Measurements from ENCODE around the gene KRTAP10-8. TPM values are rescaled to one million over a fixed set of nuclear protein-coding genes. Genes with fewer than 3 reads are reported as not detected.
A peak's percentile ranks its signal among the peaks of the same experiment; 100 is the strongest.
"Not testable (repeated sequence)": the region's sequence is repeated elsewhere in the genome, so short reads cannot be mapped to it uniquely, and the experiment has no call there.

The KRTAP10-8 gene
- polyA plus RNA-seq, 6 donors from 2014 or later = not detected

- peaks cover 0 to 4% (median 0%) of the 10 kb centered on the region in 3 donors for H3K4me1 Mint-ChIP-seq
- H3K9me3 Mint-ChIP-seq = peaks cover 23 to 70% (median 51%) of the 10 kb centered on the region in 7 donors
- H3K27me3 Mint-ChIP-seq = peaks cover 27 to 47% (median 37%) of the 10 kb centered on the region in 3 donors
- H3K27ac Mint-ChIP-seq = peak overlapping the region in 1 of 6 donors; percentile 64
- DNase-seq (no peak), ATAC-seq (ENCODE audit: low read depth in 2 of 2) (no peak)
- H3K36me3 Mint-ChIP-seq = peaks cover 20 to 37% of the 10 kb centered on the region in 2 donors
- peak overlapping the region in 1 of 8 donors; percentile 26 for H3K4me3 Mint-ChIP-seq
Measured at GRCh38 chr21:44609193-44609592, 2.7 kb upstream of the KRTAP10-8 start.

DNA sequence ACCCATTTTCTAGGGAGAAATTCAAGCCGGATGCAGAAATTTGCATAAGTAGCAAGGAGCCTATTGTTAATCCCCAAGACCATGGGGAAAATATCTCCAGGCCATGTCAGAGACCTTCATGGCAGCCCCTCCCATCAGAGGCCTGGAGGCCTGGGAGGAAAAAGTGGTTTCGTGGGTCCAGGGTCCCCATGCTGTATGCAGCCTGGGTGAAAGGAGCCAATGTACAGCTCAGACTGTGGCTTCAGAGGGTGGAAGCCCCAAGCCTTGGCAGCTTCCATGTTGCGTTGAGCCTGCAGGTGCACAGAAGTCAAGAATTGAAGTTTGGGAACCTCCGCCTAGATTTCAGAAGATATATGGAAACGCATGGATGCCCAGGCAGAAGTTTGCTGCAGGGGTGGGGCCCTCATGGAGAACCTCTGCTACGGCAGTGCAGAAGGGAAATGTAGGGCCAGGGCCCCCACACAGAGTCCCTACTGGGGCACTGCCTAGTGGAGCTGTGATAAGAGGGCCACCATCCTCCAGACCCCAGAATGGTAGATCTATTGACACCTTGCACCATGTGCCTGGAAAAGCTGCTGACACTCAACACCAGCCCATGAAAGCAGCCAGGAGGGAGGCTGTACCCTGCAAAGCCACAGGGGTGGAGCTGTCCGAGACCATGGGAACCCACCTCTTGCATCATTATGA, 1.6 kb upstream of the KRTAP10-8 start:
- H3K27me3 Mint-ChIP-seq = peaks cover 21 to 44% (median 33%) of the 10 kb centered on the region in 3 donors
- H3K9me3 Mint-ChIP-seq = peaks cover 23 to 61% (median 51%) of the 10 kb centered on the region in 7 donors
- peaks cover 20 to 37% of the 10 kb centered on the region in 2 donors for H3K36me3 Mint-ChIP-seq
- H3K4me3 Mint-ChIP-seq; DNase-seq; ATAC-seq (ENCODE audit: low read depth in 2 of 2); H3K4me1 Mint-ChIP-seq; H3K27ac Mint-ChIP-seq: not testable (repeated sequence)

- Mint-ChIP-seq H3K27ac (no peak overlapping the region), H3K9me3 (peaks cover 22 to 48% (median 46%) of the 10 kb centered on the region in 7 donors), H3K27me3 (peaks cover 13 to 39% (median 33%) of the 10 kb centered on the region in 3 donors), H3K36me3 (peaks cover 17 to 37% of the 10 kb centered on the region in 2 donors), H3K4me3 (no peak overlapping the region), H3K4me1 (peaks cover 0 to 4% (median 0%) of the 10 kb centered on the region in 3 donors)
- ATAC-seq (ENCODE audit: low read depth in 2 of 2) (no peak), DNase-seq (no peak)
Measured at GRCh38 chr21:44611551-44611950, 328 bp upstream of the KRTAP10-8 start.

DNA sequence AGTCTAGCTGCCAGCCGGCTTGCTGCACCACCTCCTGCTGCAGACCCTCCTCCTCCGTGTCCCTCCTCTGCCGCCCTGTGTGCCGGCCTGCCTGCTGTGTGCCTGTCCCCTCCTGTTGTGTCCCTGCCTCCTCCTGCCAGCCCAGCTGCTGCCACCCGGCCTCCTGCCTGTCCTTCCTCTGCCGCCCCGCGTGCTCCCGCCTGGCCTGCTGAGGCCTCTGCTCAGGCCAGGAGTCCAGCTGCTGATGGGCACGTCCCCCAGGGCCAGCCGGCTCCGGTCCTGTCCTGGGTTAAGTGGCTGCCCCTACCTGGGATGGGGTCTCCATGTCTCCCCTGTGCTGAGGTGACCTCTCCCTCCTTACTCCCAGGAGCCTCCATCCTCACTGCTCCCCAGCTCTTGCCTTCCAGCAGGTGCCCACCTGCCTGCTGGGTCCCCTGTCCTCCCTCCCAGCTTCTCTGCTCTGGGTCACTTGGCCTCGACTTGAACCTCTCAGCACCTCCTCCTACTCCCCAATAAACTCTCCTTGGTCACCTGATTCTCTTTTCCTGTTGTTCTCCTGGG, 870 bp downstream of the KRTAP10-8 start:
- ATAC-seq (ENCODE audit: low read depth in 2 of 2) (no peak), DNase-seq (no peak)
- H3K9me3 Mint-ChIP-seq = peaks cover 21 to 46% (median 36%) of the 10 kb centered on the region in 7 donors
- peaks cover 15 to 37% of the 10 kb centered on the region in 2 donors for H3K36me3 Mint-ChIP-seq
- peak overlapping the region in 2 of 6 donors; percentile 14 to 42 for H3K27ac Mint-ChIP-seq
- no peak overlapping the region for H3K4me3 Mint-ChIP-seq
- H3K4me1 Mint-ChIP-seq = peaks cover 0 to 4% (median 0%) of the 10 kb centered on the region in 3 donors
- H3K27me3 Mint-ChIP-seq = peaks cover 11 to 41% (median 30%) of the 10 kb centered on the region in 3 donors

DNA sequence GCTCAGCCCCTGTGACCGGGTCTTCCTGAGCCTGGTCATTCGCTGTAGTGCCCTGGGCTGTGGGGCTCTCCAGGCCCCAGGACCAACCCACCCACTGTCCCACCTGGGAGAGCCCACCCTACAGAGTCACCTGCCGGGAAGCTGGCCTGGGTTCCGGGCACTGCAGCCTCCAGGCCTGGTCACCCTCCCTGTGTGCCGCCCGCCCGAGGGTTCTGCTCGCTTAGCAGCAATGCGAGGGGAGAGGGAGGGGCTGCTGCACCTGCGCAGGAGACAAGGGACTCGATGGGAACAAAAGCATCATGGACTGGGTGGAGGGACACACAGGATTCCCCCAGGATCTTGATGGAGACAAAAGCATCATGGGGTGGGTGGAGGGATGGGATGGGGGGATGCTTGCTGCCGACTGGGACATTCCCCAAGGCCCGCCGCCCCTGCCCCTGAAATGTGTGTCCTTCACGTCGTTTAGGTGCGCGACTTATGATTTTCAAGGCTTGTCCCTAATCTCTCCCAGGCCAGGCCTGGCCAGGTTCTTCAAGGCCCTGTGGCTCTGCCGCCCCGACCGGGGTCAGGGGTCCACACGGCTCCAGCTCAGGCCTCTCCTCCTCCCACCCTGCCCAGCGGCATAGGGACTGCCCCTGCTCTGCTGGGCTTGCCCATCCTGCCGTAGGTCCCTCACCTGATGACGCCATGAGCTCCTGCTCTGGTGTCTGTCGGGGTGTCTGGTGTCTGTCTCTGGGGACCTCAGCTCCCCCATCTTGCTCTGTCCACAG, 1.7 kb downstream of the KRTAP10-8 start:
- Mint-ChIP-seq H3K27ac (no peak overlapping the region), H3K36me3 (peaks cover 15 to 37% of the 10 kb centered on the region in 2 donors), H3K27me3 (peaks cover 11 to 38% (median 28%) of the 10 kb centered on the region in 3 donors), H3K9me3 (peaks cover 21 to 42% (median 31%) of the 10 kb centered on the region in 7 donors), H3K4me1 (peaks cover 5 to 7% (median 6%) of the 10 kb centered on the region in 3 donors), H3K4me3 (no peak overlapping the region)
- DNase-seq = no peak
- no peak for ATAC-seq (ENCODE audit: low read depth in 2 of 2)

DNA sequence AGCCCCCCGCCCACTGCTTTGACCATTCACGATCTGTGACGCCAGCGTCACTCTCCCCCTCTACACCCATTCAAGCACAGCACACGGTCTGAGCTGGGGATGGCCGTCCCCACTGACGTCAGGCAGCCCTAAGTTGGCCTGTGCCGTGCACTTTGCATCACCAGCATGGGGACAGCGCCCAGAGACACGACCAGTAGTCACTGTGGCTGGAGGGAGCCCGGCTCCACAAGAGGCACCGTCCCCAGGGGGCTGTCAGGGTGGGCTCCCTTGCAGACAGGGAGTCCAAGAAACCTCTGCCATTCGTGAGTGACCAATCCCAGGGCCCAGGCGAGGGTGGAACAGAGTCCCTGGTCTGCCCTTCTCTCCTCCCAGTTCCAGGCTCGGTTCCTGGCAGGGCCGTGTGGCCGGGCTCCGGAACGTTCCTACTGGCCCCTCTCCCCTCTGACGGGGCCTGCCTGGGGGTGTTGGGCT, 2.3 kb downstream of the KRTAP10-8 start:
- Mint-ChIP-seq H3K27ac (peak overlapping the region in 1 of 6 donors; percentile 42), H3K36me3 (peaks cover 12 to 37% of the 10 kb centered on the region in 2 donors), H3K27me3 (peaks cover 11 to 35% (median 28%) of the 10 kb centered on the region in 3 donors), H3K9me3 (peaks cover 16 to 43% (median 31%) of the 10 kb centered on the region in 7 donors), H3K4me3 (no peak overlapping the region), H3K4me1 (peaks cover 11 to 13% (median 12%) of the 10 kb centered on the region in 3 donors)
- DNase-seq (no peak), ATAC-seq (ENCODE audit: low read depth in 2 of 2) (no peak)

DNA sequence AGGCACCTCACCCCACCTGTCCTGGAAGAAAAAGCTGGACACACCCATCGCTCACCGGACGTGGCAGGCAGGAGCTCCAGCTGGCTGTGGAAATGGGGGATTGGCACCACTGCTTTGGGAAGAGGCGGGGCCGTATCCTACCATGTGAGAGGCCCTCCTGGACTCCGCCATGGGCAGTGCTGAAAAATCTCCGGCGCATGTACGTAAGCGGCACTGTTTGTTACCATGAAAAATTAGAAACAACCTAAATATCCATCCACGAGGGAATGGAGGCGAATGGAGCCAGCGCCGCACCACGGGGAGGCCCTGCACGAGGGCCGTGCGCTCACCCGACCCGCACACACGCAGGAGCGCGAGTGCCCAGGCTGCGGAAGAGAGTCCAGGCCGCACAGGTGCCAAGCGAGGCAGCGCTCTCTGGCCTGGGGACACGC, 3.1 kb downstream of the KRTAP10-8 start:
- peaks cover 17 to 37% of the 10 kb centered on the region in 2 donors for H3K36me3 Mint-ChIP-seq
- peaks cover 4 to 31% (median 28%) of the 10 kb centered on the region in 3 donors for H3K27me3 Mint-ChIP-seq
- H3K4me1 Mint-ChIP-seq = peaks cover 13 to 18% (median 15%) of the 10 kb centered on the region in 3 donors
- no peak for DNase-seq
- peaks cover 16 to 43% (median 31%) of the 10 kb centered on the region in 7 donors for H3K9me3 Mint-ChIP-seq
- H3K4me3 Mint-ChIP-seq = no peak overlapping the region
- no peak overlapping the region for H3K27ac Mint-ChIP-seq
- ATAC-seq (ENCODE audit: low read depth in 2 of 2) = no peak

DNA sequence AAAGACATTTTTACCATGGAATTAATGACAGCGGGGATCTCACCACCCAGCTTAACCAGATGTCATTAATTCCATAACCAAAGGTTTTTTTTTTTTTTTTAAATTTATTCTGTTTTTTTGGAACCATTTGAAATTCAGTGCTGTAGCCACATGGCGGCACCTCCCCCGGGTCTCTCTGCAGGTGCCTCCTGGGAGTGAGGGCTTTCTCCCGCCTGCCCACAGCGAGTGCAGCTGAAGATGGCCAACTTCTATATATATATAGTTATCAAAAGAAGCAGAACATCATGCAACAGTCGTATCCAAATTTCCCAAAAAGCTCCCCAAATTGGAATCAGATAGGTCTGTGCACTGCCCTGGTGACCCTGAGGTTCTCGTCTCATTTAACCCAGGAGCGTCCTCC, 3.6 kb downstream of the KRTAP10-8 start:
- Mint-ChIP-seq H3K4me1 (peaks cover 13 to 20% (median 15%) of the 10 kb centered on the region in 3 donors), H3K27ac (no peak overlapping the region), H3K4me3 (no peak overlapping the region), H3K27me3 (peaks cover 4 to 31% (median 28%) of the 10 kb centered on the region in 3 donors), H3K9me3 (peaks cover 15 to 41% (median 34%) of the 10 kb centered on the region in 7 donors), H3K36me3 (peaks cover 21 to 39% of the 10 kb centered on the region in 2 donors)
- ATAC-seq (ENCODE audit: low read depth in 2 of 2) (no peak), DNase-seq (no peak)

- peaks cover 13 to 20% (median 15%) of the 10 kb centered on the region in 3 donors for H3K4me1 Mint-ChIP-seq
- ATAC-seq (ENCODE audit: low read depth in 2 of 2) = no peak
- peak overlapping the region in 1 of 6 donors; percentile 35 for H3K27ac Mint-ChIP-seq
Measured at GRCh38 chr21:44615911-44616590, 4.2 kb downstream of the KRTAP10-8 start.

GRCh38 chr21:44616591-44616926, 4.7 kb downstream of the KRTAP10-8 start:
- DNase-seq = no peak
- Mint-ChIP-seq H3K4me3 (peak overlapping the region in 1 of 8 donors; percentile 44), H3K27me3 (peaks cover 4 to 28% (median 28%) of the 10 kb centered on the region in 3 donors), H3K4me1 (peaks cover 13 to 20% (median 15%) of the 10 kb centered on the region in 3 donors), H3K9me3 (peaks cover 10 to 34% (median 28%) of the 10 kb centered on the region in 7 donors), H3K27ac (peak overlapping the region in 1 of 6 donors; percentile 35), H3K36me3 (peaks cover 18 to 35% of the 10 kb centered on the region in 2 donors)
- no peak for ATAC-seq (ENCODE audit: low read depth in 2 of 2)

More at GRCh38 chr21:44615911-44616590, 4.2 kb downstream of the KRTAP10-8 start:
- no peak for DNase-seq
- peaks cover 14 to 39% (median 33%) of the 10 kb centered on the region in 7 donors for H3K9me3 Mint-ChIP-seq
- no peak overlapping the region for H3K4me3 Mint-ChIP-seq
- peaks cover 23 to 40% of the 10 kb centered on the region in 2 donors for H3K36me3 Mint-ChIP-seq
- peaks cover 4 to 31% (median 28%) of the 10 kb centered on the region in 3 donors for H3K27me3 Mint-ChIP-seq

DNA sequence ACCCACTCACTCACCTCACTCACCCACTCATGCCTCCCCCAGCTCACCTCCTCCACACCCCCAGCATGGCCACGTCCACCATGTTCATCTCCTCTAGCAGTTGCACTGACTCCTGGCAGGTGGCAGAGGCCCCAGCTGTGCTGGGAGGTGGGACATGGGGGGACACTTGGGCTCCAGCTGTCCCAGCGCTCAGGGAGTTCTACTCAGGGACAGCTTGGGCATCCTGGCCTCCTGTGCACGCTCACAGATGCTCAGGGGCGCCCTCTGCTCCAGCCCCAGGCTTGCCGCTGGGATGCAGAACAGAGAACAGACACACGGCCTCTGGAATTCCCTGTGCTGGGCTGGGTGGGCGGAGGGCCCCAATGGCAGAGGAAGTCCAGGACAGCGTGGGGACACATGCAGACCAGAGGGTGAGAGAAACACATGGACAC, 5.2 kb downstream of the KRTAP10-8 start:
- peak overlapping the region in 1 of 8 donors; percentile 44 for H3K4me3 Mint-ChIP-seq
- peaks cover 8 to 30% (median 25%) of the 10 kb centered on the region in 7 donors for H3K9me3 Mint-ChIP-seq
- H3K27ac Mint-ChIP-seq = no peak overlapping the region
- H3K36me3 Mint-ChIP-seq = peaks cover 18 to 37% of the 10 kb centered on the region in 2 donors
- peaks cover 13 to 20% (median 15%) of the 10 kb centered on the region in 3 donors for H3K4me1 Mint-ChIP-seq
- ATAC-seq (ENCODE audit: low read depth in 2 of 2) (no peak), DNase-seq (no peak)
- H3K27me3 Mint-ChIP-seq = peaks cover 4 to 30% (median 26%) of the 10 kb centered on the region in 3 donors

- peaks cover 27 to 42% of the 10 kb centered on the region in 2 donors for H3K36me3 Mint-ChIP-seq
- H3K4me1 Mint-ChIP-seq = peaks cover 12 to 20% (median 13%) of the 10 kb centered on the region in 3 donors
- H3K4me3 Mint-ChIP-seq = peak overlapping the region in 5 of 8 donors; percentile 47 to 76 (median 59)
- DNase-seq (no peak), ATAC-seq (ENCODE audit: low read depth in 2 of 2) (no peak)
- peak overlapping the region in 5 of 6 donors; percentile 55 to 85 (median 73) for H3K27ac Mint-ChIP-seq
- H3K27me3 Mint-ChIP-seq = peaks cover 13 to 35% (median 20%) of the 10 kb centered on the region in 3 donors
- H3K9me3 Mint-ChIP-seq = peaks cover 17 to 43% (median 28%) of the 10 kb centered on the region in 7 donors
Measured at GRCh38 chr21:44618504-44618903, 6.6 kb downstream of the KRTAP10-8 start.
